ENCODE data around the gene GRHL1.

GRCh38 chr2:10007921-10008808 is 56.7 kb downstream of the GRHL1 start:
- no peak for TF ChIP-seq GABPB1 (CRISPR knock-in tag; IDR thresholded peaks at IDR 0.05)
- TF ChIP-seq, protein P1, sequence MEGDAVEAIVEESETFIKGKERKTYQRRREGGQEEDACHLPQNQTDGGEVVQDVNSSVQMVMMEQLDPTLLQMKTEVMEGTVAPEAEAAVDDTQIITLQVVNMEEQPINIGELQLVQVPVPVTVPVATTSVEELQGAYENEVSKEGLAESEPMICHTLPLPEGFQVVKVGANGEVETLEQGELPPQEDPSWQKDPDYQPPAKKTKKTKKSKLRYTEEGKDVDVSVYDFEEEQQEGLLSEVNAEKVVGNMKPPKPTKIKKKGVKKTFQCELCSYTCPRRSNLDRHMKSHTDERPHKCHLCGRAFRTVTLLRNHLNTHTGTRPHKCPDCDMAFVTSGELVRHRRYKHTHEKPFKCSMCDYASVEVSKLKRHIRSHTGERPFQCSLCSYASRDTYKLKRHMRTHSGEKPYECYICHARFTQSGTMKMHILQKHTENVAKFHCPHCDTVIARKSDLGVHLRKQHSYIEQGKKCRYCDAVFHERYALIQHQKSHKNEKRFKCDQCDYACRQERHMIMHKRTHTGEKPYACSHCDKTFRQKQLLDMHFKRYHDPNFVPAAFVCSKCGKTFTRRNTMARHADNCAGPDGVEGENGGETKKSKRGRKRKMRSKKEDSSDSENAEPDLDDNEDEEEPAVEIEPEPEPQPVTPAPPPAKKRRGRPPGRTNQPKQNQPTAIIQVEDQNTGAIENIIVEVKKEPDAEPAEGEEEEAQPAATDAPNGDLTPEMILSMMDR (IDR thresholded peaks at IDR 0.05) = no peak
- no peak for TF ChIP-seq ZNF263 (CRISPR knock-in tag; IDR thresholded peaks at IDR 0.05; ENCODE audit: low read depth)
- TF ChIP-seq NFE2L1 (CRISPR knock-in tag; IDR thresholded peaks at IDR 0.05) = no peak
- TF ChIP-seq, protein P2, sequence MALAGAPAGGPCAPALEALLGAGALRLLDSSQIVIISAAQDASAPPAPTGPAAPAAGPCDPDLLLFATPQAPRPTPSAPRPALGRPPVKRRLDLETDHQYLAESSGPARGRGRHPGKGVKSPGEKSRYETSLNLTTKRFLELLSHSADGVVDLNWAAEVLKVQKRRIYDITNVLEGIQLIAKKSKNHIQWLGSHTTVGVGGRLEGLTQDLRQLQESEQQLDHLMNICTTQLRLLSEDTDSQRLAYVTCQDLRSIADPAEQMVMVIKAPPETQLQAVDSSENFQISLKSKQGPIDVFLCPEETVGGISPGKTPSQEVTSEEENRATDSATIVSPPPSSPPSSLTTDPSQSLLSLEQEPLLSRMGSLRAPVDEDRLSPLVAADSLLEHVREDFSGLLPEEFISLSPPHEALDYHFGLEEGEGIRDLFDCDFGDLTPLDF (CRISPR knock-in tag; IDR thresholded peaks at IDR 0.05) = no peak
- no peak for TF ChIP-seq NFYB (CRISPR knock-in tag; conservative IDR thresholded peaks at IDR 0.05; ENCODE audit: low read depth)
- TF ChIP-seq ZNF416 (CRISPR knock-in tag; IDR thresholded peaks at IDR 0.05) = no peak
- TF ChIP-seq E2F5 (CRISPR knock-in tag; IDR thresholded peaks at IDR 0.05) = no peak
- TF ChIP-seq, protein P3, sequence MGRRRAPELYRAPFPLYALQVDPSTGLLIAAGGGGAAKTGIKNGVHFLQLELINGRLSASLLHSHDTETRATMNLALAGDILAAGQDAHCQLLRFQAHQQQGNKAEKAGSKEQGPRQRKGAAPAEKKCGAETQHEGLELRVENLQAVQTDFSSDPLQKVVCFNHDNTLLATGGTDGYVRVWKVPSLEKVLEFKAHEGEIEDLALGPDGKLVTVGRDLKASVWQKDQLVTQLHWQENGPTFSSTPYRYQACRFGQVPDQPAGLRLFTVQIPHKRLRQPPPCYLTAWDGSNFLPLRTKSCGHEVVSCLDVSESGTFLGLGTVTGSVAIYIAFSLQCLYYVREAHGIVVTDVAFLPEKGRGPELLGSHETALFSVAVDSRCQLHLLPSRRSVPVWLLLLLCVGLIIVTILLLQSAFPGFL (CRISPR knock-in tag; IDR thresholded peaks at IDR 0.05; ENCODE audit: borderline replicate concordance) = no peak
- no peak for TF ChIP-seq RORB (CRISPR knock-in tag; IDR thresholded peaks at IDR 0.05)
- no peak for TF ChIP-seq RELA (CRISPR knock-in tag; IDR thresholded peaks at IDR 0.05; ENCODE audit: borderline replicate concordance)
